H9 (cell line): ENCODE results near the gene UGT2B17. TPM values are rescaled to one million over a fixed set of nuclear protein-coding genes. Genes with fewer than 3 reads are reported as not detected.
"Not testable (repeated sequence)": the region's sequence is repeated elsewhere in the genome, so short reads cannot be mapped to it uniquely, and the experiment has no call there.

Experiments
- DNase-seq: peaks from one replicate; pipeline ENCODE4 v3.0.0-alpha.2; 2017
- H2AFZ ChIP-seq: one replicate; pipeline ENCODE4 v1.6.1; 2013; ENCODE audit warnings: mild to moderate bottlenecking, low read length, control low read depth, moderate library complexity
- H2AK5ac ChIP-seq: 2 replicates; pipeline ENCODE4 v1.6.1; 2013; ENCODE audit warnings: low read length, control low read depth, mixed read lengths; ENCODE audit not compliant: insufficient read length
- H2BK120ac ChIP-seq: one replicate; pipeline ENCODE4 v1.6.1; 2013; ENCODE audit warnings: low read depth, mild to moderate bottlenecking, low read length, control low read depth, inconsistent platforms; ENCODE audit not compliant: poor library complexity, severe bottlenecking
- H2BK12ac ChIP-seq: 2 replicates; pipeline ENCODE4 v1.6.1; 2013; ENCODE audit warnings: low read length, control low read depth, mixed read lengths, low read depth; ENCODE audit not compliant: insufficient read length
- H2BK15ac ChIP-seq: 2 replicates; pipeline ENCODE4 v1.6.1; 2013; ENCODE audit warnings: low read depth, low read length, control low read depth
- H2BK20ac ChIP-seq: one replicate; pipeline ENCODE4 v1.6.1; 2013; ENCODE audit warnings: low read depth, mild to moderate bottlenecking, low read length, control low read depth, inconsistent platforms; ENCODE audit not compliant: poor library complexity, severe bottlenecking
- H2BK5ac ChIP-seq: 2 replicates; pipeline ENCODE4 v1.6.1; 2013; ENCODE audit warnings: low read length, control low read depth, mixed read lengths; ENCODE audit not compliant: insufficient read length
- H3K14ac ChIP-seq: 2 replicates; pipeline ENCODE4 v1.6.1; 2013; ENCODE audit warnings: low read length, control low read depth; ENCODE audit not compliant: insufficient read depth
- H3K18ac ChIP-seq: 2 replicates; pipeline ENCODE4 v1.6.1; 2013; ENCODE audit warnings: low read depth, mild to moderate bottlenecking, mixed read lengths, low read length, control low read depth; ENCODE audit not compliant: insufficient read length
- H3K23ac ChIP-seq: 2 replicates; pipeline ENCODE4 v1.6.1; 2013; ENCODE audit warnings: low read length, control low read depth, mixed read lengths, low read depth; ENCODE audit not compliant: insufficient read length
- H3K23me2 ChIP-seq: 2 replicates; pipeline ENCODE4 v1.6.1; 2013; ENCODE audit warnings: low read depth, mild to moderate bottlenecking, mixed read lengths, low read length, control low read depth; ENCODE audit not compliant: insufficient read length, poor library complexity, severe bottlenecking
- H3K27ac ChIP-seq: 2 replicates; pipeline ENCODE4 v1.5.1; 2013; ENCODE audit warnings: low read length, control low read depth, mixed read lengths, low read depth; ENCODE audit not compliant: insufficient read length
- H3K27me3 ChIP-seq: 2 replicates; pipeline ENCODE4 v1.6.1; 2013; ENCODE audit warnings: low read length, control low read depth, inconsistent platforms; ENCODE audit not compliant: insufficient read depth
- H3K4ac ChIP-seq: 2 replicates; pipeline ENCODE4 v1.6.1; 2013; ENCODE audit warnings: low read depth, mild to moderate bottlenecking, control low read depth, inconsistent platforms, low read length, moderate library complexity
- H3K4me1 ChIP-seq: 2 replicates; pipeline ENCODE4 v1.6.1; 2013; ENCODE audit warnings: low read length, control low read depth, inconsistent platforms; ENCODE audit not compliant: insufficient read depth
- H3K4me2 ChIP-seq: 2 replicates; pipeline ENCODE4 v1.6.1; 2013; ENCODE audit warnings: low read length, control low read depth, mixed read lengths; ENCODE audit not compliant: insufficient read length, insufficient read depth
- H3K56ac ChIP-seq: 2 replicates; pipeline ENCODE4 v1.6.1; 2013; ENCODE audit warnings: low read depth, mild to moderate bottlenecking, mixed read lengths, low read length, control low read depth; ENCODE audit not compliant: insufficient read length
- H3K79me1 ChIP-seq: 2 replicates; pipeline ENCODE4 v1.6.1; 2013; ENCODE audit warnings: low read depth, mild to moderate bottlenecking, moderate library complexity, low read length, control low read depth, inconsistent platforms; ENCODE audit not compliant: insufficient read depth, poor library complexity, severe bottlenecking
- H3K79me2 ChIP-seq: 2 replicates; pipeline ENCODE4 v1.6.1; 2013; ENCODE audit warnings: low read length, control low read depth, inconsistent platforms; ENCODE audit not compliant: insufficient read depth
- H3K9ac ChIP-seq: 2 replicates; pipeline ENCODE4 v1.6.1; 2013; ENCODE audit warnings: low read length, control low read depth, mixed read lengths; ENCODE audit not compliant: insufficient read length; ENCODE audit errors: extremely low read depth
- H3K9me3 ChIP-seq: one replicate; pipeline ENCODE4 v1.6.1; 2013; ENCODE audit warnings: low read depth, low read length, inconsistent platforms; ENCODE audit not compliant: control insufficient read depth
- H3T11ph ChIP-seq: one replicate; pipeline ENCODE4 v1.6.1; 2013; ENCODE audit warnings: mild to moderate bottlenecking, low read length, control low read depth, inconsistent platforms
- H4K20me1 ChIP-seq: one replicate; pipeline ENCODE4 v1.6.1; 2013; ENCODE audit not compliant: control insufficient read depth, insufficient read length, insufficient read depth
- H4K5ac ChIP-seq: 2 replicates; pipeline ENCODE4 v1.6.1; 2013; ENCODE audit warnings: low read depth, mild to moderate bottlenecking, mixed read lengths, low read length, control low read depth; ENCODE audit not compliant: insufficient read length
- H4K8ac ChIP-seq: replicated peaks from 2 replicates; pipeline ENCODE4 v1.6.1; 2013; ENCODE audit warnings: low read length, control low read depth, mixed read lengths, low read depth; ENCODE audit not compliant: insufficient read length
- H4K91ac ChIP-seq: 2 replicates; pipeline ENCODE4 v1.6.1; 2013; ENCODE audit warnings: low read depth, mild to moderate bottlenecking, moderate library complexity, mixed read lengths, low read length, control low read depth; ENCODE audit not compliant: insufficient read length
- H3K27ac Mint-ChIP-seq, 3 experiments: 2 replicates in 2 of 3; 3 replicates in 1 of 3; pipeline ENCODE4 v1.8.0; 2020 to 2021; ENCODE audit warnings: mixed read lengths in 3 of 3, mild to moderate bottlenecking in 1 of 3, moderate library complexity in 1 of 3
- H3K27me3 Mint-ChIP-seq: 2 replicates; pipeline ENCODE4 v1.8.0; 2021; ENCODE audit warnings: low read depth, mild to moderate bottlenecking, moderate library complexity, mixed read lengths
- H3K36me3 Mint-ChIP-seq, 3 experiments: 2 replicates in 2 of 3; 3 replicates in 1 of 3; pipeline ENCODE4 v1.8.0; 2020 to 2021; ENCODE audit warnings: low read depth in 3 of 3, mixed read lengths in 3 of 3; ENCODE audit not compliant: insufficient read depth in 1 of 3
- H3K4me1 Mint-ChIP-seq, 2 experiments: 2 replicates each; pipeline ENCODE4 v1.8.0; 2020; ENCODE audit warnings: mixed read lengths in 2 of 2
- H3K4me3 Mint-ChIP-seq, 2 experiments: 2 replicates in 1 of 2; 3 replicates in 1 of 2; pipeline ENCODE4 v1.8.0; 2020 to 2021; ENCODE audit warnings: mild to moderate bottlenecking in 2 of 2, mixed read lengths in 2 of 2, moderate library complexity in 1 of 2
- H3K9me3 Mint-ChIP-seq, 2 experiments: 2 replicates in 1 of 2; 3 replicates in 1 of 2; pipeline ENCODE4 v1.8.0; 2020; ENCODE audit warnings: mild to moderate bottlenecking in 2 of 2, mixed read lengths in 2 of 2, moderate library complexity in 1 of 2
- CTCF ChIP-seq: fragments of 200-600 bp; sonication (generic); conservative IDR thresholded peaks from 3 replicates; pipeline ENCODE4 v1.8.0; 2021; ENCODE audit warnings: antibody characterized with exemption, mild to moderate bottlenecking
- WGBS: extraction: QIAGEN DNeasy Blood & Tissue Kit; methylation state at CpG from one replicate; pipeline ENCODE4 v1.1.7; 2013; ENCODE audit warnings: missing lambda C conversion rate, low lambda C conversion rate, mixed read lengths; ENCODE audit not compliant: insufficient read length; ENCODE audit errors: extremely low coverage; 5-methylcytosine and 5-hydroxymethylcytosine counted together
- total RNA-seq: library from RNA; stranded (reverse); gene quantifications from 2 replicates; pipeline ENCODE4 v1.2.1, GENCODE V29; 2021

Gene UGT2B17
- total RNA-seq, 1 experiment from 2014 or later = not detected

GRCh38 chr4:68518889-68519288, 57.2 kb downstream of the UGT2B17 start:
- no peak overlapping the region for H2BK5ac ChIP-seq
- WGBS = no CpG with 5 or more reads among the region's 1 CpG

GRCh38 chr4:68505452-68505851, 70.7 kb downstream of the UGT2B17 start:
- H2AK5ac ChIP-seq, H3K27ac Mint-ChIP-seq, H3K4ac ChIP-seq, H3K14ac ChIP-seq, H4K91ac ChIP-seq, H3K9ac ChIP-seq, H3K23ac ChIP-seq, H3K4me3 Mint-ChIP-seq, H3K4me1 Mint-ChIP-seq, DNase-seq, H2BK12ac ChIP-seq, H4K8ac ChIP-seq, H3K79me2 ChIP-seq, H3K18ac ChIP-seq, H2BK15ac ChIP-seq, H3K27me3 Mint-ChIP-seq, H2BK5ac ChIP-seq, H3K4me1 ChIP-seq, H2BK20ac ChIP-seq, H3K23me2 ChIP-seq, H2AFZ ChIP-seq, H4K20me1 ChIP-seq, H3K9me3 ChIP-seq, H3K27me3 ChIP-seq, H3T11ph ChIP-seq, H3K56ac ChIP-seq, H3K27ac ChIP-seq, H2BK120ac ChIP-seq, H4K5ac ChIP-seq, H3K79me1 ChIP-seq, H3K4me2 ChIP-seq: not testable (repeated sequence)
- Mint-ChIP-seq H3K9me3 (peaks cover 13 to 17% of the 10 kb centered on the region in 2 experiments), H3K36me3 (peaks cover 6 to 24% (median 21%) of the 10 kb centered on the region in 3 experiments; a peak in 6 of 7 replicates)
- WGBS = no CpG with 5 or more reads among the region's 1 CpG

More at GRCh38 chr4:68518889-68519288, 57.2 kb downstream of the UGT2B17 start:
- H3K4me1 Mint-ChIP-seq = no peaks in the 10 kb centered on the region
- H2AK5ac ChIP-seq = no peak overlapping the region
- no peaks in the 10 kb centered on the region for H3K79me1 ChIP-seq
- no peak for TF ChIP-seq CTCF
- H3K27me3 Mint-ChIP-seq = no peaks in the 10 kb centered on the region
- H3T11ph ChIP-seq = no peak overlapping the region
- H3K27ac Mint-ChIP-seq = no peak overlapping the region
- no peaks in the 10 kb centered on the region for H3K36me3 Mint-ChIP-seq
- no peaks in the 10 kb centered on the region for H3K27me3 ChIP-seq
- no peak overlapping the region for H3K4ac ChIP-seq
- no peak overlapping the region for H3K9ac ChIP-seq
- no peaks in the 10 kb centered on the region for H3K9me3 Mint-ChIP-seq
- H3K9me3 ChIP-seq = no peaks in the 10 kb centered on the region
- H2BK20ac ChIP-seq = no peak overlapping the region
- H3K4me2 ChIP-seq = no peak overlapping the region
- no peaks in the 10 kb centered on the region for H3K4me1 ChIP-seq
- H3K27ac ChIP-seq = no peak overlapping the region
- H3K23ac ChIP-seq = no peak overlapping the region
- no peak overlapping the region for H2BK12ac ChIP-seq
- no peak overlapping the region for H2BK15ac ChIP-seq
- H3K18ac ChIP-seq = no peak overlapping the region
- DNase-seq = no peak
- H3K23me2 ChIP-seq = no peaks in the 10 kb centered on the region
- H4K5ac ChIP-seq = no peak overlapping the region
- no peak overlapping the region for H2AFZ ChIP-seq
- no peaks in the 10 kb centered on the region for H4K20me1 ChIP-seq
- no peak overlapping the region for H2BK120ac ChIP-seq
- no peaks in the 10 kb centered on the region for H3K79me2 ChIP-seq
- H4K91ac ChIP-seq = no peak overlapping the region
- no peak overlapping the region for H4K8ac ChIP-seq
- no peak overlapping the region for H3K4me3 Mint-ChIP-seq
- no peak overlapping the region for H3K56ac ChIP-seq
- H3K14ac ChIP-seq = no peak overlapping the region
